Measurements from ENCODE around the gene LCE7A. TPM values are rescaled to one million over a fixed set of nuclear protein-coding genes. Genes with fewer than 3 reads are reported as not detected.

The LCE7A gene
- total RNA-seq, 2 experiments from 2014 or later: not detected

DNA sequence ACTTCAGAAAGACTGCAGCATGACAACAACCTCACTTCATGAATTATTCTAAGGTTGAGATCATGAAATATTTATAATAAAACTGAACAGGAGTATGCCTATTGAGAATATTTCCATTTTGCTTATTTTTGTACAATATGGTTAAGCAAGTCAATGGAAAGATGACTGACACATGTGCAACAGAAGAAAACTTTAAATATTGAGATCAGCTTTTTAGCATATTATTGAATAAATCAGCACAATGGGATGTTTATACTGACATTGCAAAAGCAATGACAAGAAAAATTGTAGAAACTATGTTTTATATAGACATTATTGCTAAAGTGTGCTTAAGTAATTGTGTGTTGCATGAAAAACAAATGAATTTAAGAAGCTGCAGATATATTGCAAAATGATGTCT is 4.6 kb downstream of the LCE7A start:
- Mint-ChIP-seq H3K27ac (no peak overlapping the region), H3K4me1 (ENCODE audit: low read depth) (no peaks in the 10 kb centered on the region), H3K4me3 (no peak overlapping the region), H3K9me3 (no peaks in the 10 kb centered on the region), H3K36me3 (ENCODE audit: low read depth) (no peaks in the 10 kb centered on the region), H3K27me3 (ENCODE audit: low read depth) (no peaks in the 10 kb centered on the region)
- CTCF ChIA-PET: interaction anchor here (0.7 kb wide), 1 partner anchor 11 kb away, joined by 3 read pairs; no protein-coding TSS in a partner anchor
- DNase-seq: no peak
- intact Hi-C loops (cut with micrococcal nuclease): loop anchor here (10.0 kb wide), 1 partner anchor 330 kb away; no protein-coding TSS in a partner anchor

DNA sequence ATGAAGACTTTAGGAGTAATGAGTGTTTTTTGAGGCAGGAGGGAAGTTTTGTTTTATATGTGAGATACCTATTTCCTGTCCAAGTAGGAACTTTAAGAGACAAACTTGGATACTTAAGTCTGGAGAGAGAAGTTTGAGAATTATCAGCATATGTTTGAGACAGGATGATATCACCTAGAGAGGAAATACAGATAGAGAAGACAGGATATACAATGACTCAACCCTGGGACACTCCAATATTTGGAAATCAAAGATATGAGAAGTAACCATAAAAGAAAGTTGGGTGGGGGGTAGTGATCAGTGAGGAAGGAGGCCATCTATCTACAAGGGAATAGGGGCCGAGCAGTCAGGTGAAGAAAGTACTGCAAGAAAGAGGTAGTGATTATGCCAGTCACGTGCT is 6.5 kb downstream of the LCE7A start:
- Mint-ChIP-seq H3K4me3 (no peak overlapping the region), H3K4me1 (ENCODE audit: low read depth) (no peaks in the 10 kb centered on the region), H3K36me3 (ENCODE audit: low read depth) (no peaks in the 10 kb centered on the region), H3K9me3 (no peaks in the 10 kb centered on the region), H3K27ac (no peak overlapping the region), H3K27me3 (ENCODE audit: low read depth) (no peaks in the 10 kb centered on the region)
- CTCF ChIA-PET: no interaction called here
- intact Hi-C loops (cut with micrococcal nuclease): loop anchor here (10.0 kb wide), 1 partner anchor 328 kb away; no protein-coding TSS in a partner anchor
- no peak for DNase-seq

DNA sequence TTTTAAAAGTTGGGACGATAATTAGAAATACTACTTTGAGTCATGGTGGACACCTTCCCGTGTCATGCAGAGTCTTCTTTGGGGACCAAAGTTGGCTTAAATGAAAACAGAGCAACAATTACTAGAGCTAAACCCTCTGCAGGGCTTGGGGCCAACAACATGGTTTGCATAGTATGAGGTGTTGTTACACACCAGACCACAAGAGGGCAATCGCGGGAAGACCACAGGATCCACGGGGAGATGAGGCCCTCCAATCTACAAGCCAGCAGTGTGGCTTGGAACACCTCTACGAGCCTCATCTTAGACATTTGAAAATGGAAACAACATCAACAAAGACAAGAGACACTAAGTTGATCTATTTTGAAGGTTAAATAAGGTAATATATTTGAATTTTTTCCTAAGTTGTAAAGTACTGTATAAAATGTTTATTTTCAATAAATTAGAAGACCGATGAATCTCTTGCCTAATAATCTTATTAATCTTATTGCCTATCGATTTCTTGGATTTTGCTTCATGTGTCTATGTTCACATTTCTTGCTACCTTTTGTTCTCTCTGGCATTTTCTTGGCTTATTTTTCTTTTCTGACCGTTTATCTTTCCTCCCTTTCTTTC is 10.1 kb downstream of the LCE7A start:
- H3K27me3 Mint-ChIP-seq (ENCODE audit: low read depth): peaks cover 3% of the 10 kb centered on the region
- no peak overlapping the region for H3K4me3 Mint-ChIP-seq
- CTCF ChIA-PET: interaction anchor here (0.7 to 1.6 kb wide), 9 partner anchors 9 to 420 kb away, joined by 3 to 7 read pairs (median 3); no protein-coding TSS in a partner anchor
- no peak overlapping the region for H3K27ac Mint-ChIP-seq
- no peaks in the 10 kb centered on the region for H3K36me3 Mint-ChIP-seq (ENCODE audit: low read depth)
- peak; percentile 79 for DNase-seq
- H3K4me1 Mint-ChIP-seq (ENCODE audit: low read depth): no peaks in the 10 kb centered on the region
- H3K9me3 Mint-ChIP-seq: no peaks in the 10 kb centered on the region
- intact Hi-C loops (cut with micrococcal nuclease): loop anchor here (1.0 to 10.0 kb wide), 5 partner anchors 56 to 407 kb away; no protein-coding TSS in a partner anchor

DNA sequence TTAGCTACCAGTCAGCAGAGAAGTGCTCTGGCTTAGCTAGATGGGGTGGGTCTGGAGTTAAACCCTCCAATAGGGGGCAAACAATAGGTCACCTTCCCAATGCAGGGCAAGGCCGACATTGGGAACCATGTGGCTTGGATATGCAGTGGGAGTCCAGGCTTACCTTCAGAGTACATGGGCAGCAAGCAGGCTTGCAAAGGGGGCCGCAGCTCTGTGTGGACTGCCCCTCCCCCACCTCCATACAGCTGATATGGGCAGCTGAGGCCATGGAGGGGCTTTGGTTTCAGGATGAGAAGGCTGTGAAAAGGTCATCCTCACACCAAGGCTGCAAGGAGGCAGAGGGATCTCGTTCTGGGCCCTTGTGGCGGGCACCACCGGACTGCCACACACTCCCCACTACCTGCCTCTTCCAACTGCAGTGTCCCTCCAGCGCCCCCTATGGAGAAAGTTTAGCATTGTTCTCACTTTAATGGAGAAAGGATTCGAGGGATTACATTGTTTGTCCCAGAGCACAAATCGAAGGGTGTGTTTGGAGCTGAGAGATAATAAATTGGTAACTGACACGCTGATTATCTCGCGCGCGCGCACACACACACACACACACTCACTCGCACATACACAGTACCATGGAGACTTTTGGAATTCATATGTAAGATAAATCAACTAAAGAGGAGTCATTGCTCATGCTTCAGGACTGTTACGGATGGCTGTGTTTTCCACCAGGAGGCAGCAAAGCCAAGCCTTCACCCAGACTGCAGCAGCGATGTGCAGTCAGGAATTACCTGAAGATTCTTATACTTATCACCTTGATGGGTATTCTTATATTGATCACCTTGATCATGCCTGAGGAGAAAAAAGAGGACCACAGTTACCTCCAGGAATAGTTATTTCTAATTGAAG is 11.3 kb downstream of the LCE7A start:
- no peak overlapping the region for H3K4me3 Mint-ChIP-seq
- no peaks in the 10 kb centered on the region for H3K9me3 Mint-ChIP-seq
- DNase-seq: peak; percentile 14
- intact Hi-C loops (cut with micrococcal nuclease): no loop called here
- peaks cover 3% of the 10 kb centered on the region for H3K27me3 Mint-ChIP-seq (ENCODE audit: low read depth)
- no peaks in the 10 kb centered on the region for H3K36me3 Mint-ChIP-seq (ENCODE audit: low read depth)
- CTCF ChIA-PET: interaction anchor here (0.6 to 1.6 kb wide), 11 partner anchors 8 to 419 kb away, joined by 3 to 7 read pairs (median 3); no protein-coding TSS in a partner anchor
- H3K27ac Mint-ChIP-seq: no peak overlapping the region
- no peaks in the 10 kb centered on the region for H3K4me1 Mint-ChIP-seq (ENCODE audit: low read depth)

GRCh38 chr1:152871731-152872126 is 11.9 kb downstream of the LCE7A start:
- H3K9me3 Mint-ChIP-seq: no peaks in the 10 kb centered on the region
- no peak overlapping the region for H3K4me3 Mint-ChIP-seq
- no peak overlapping the region for H3K27ac Mint-ChIP-seq
- DNase-seq: no peak
- H3K36me3 Mint-ChIP-seq (ENCODE audit: low read depth): no peaks in the 10 kb centered on the region
- CTCF ChIA-PET: interaction anchor here (1.2 to 1.6 kb wide), 2 partner anchors 7 to 352 kb away, joined by 3 to 6 read pairs; no protein-coding TSS in a partner anchor
- intact Hi-C loops (cut with micrococcal nuclease): no loop called here
- H3K4me1 Mint-ChIP-seq (ENCODE audit: low read depth): no peaks in the 10 kb centered on the region
- H3K27me3 Mint-ChIP-seq (ENCODE audit: low read depth): peaks cover 3% of the 10 kb centered on the region

GRCh38 chr1:152873495-152873894 is 13.7 kb downstream of the LCE7A start:
- Mint-ChIP-seq H3K27me3 (ENCODE audit: low read depth) (peaks cover 8% of the 10 kb centered on the region), H3K27ac (no peak overlapping the region), H3K4me1 (ENCODE audit: low read depth) (no peaks in the 10 kb centered on the region), H3K4me3 (no peak overlapping the region), H3K36me3 (ENCODE audit: low read depth) (no peaks in the 10 kb centered on the region), H3K9me3 (no peaks in the 10 kb centered on the region)
- intact Hi-C loops (cut with micrococcal nuclease): no loop called here
- CTCF ChIA-PET: no interaction called here
- no peak for DNase-seq

DNA sequence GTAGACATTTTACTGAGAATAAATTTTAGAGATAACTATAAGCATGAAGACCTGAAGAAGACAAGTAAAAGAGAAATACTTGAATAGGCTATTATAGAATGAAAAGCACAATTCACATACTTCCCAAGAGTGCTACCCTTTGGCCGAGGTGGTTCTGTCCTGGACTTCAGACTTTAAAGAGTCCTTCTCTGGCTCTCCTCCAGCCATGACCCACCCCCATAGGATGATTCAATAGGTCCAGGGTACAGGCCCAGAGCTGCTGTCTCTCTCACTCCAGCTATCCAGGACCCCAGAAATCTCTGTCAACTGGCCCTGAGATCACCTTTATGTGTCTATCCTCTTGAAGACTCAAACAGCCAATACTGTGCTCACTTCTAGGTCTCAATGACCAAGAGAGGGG is 17.0 kb downstream of the LCE7A start:
- no peaks in the 10 kb centered on the region for H3K36me3 Mint-ChIP-seq (ENCODE audit: low read depth)
- no peak for DNase-seq
- no peaks in the 10 kb centered on the region for H3K9me3 Mint-ChIP-seq
- H3K27ac Mint-ChIP-seq: no peak overlapping the region
- CTCF ChIA-PET: no interaction called here
- H3K4me1 Mint-ChIP-seq (ENCODE audit: low read depth): no peaks in the 10 kb centered on the region
- no peak overlapping the region for H3K4me3 Mint-ChIP-seq
- peaks cover 14% of the 10 kb centered on the region for H3K27me3 Mint-ChIP-seq (ENCODE audit: low read depth)
- intact Hi-C loops (cut with micrococcal nuclease): no loop called here

- no peaks in the 10 kb centered on the region for H3K36me3 Mint-ChIP-seq (ENCODE audit: low read depth)
- H3K4me1 Mint-ChIP-seq (ENCODE audit: low read depth): no peaks in the 10 kb centered on the region
- H3K9me3 Mint-ChIP-seq: no peaks in the 10 kb centered on the region
- peaks cover 11% of the 10 kb centered on the region for H3K27me3 Mint-ChIP-seq (ENCODE audit: low read depth)
- CTCF ChIA-PET: interaction anchor here (0.7 kb wide), 2 partner anchors 315 to 343 kb away, joined by 4 read pairs; no protein-coding TSS in a partner anchor
- intact Hi-C loops (cut with micrococcal nuclease): no loop called here
- DNase-seq: peak; percentile 49
- H3K27ac Mint-ChIP-seq: no peak within 1 kb of the TSS
- no peak within 1 kb of the TSS for H3K4me3 Mint-ChIP-seq
Measured at GRCh38 chr1:152878042-152878441, 18.2 kb downstream of the LCE7A start, which contains the start of gene SMCP. SMCP (plus strand) TSS chr1:152878322; CDS start chr1:152884423, 6,101 bp downstream.

GRCh38 chr1:152879559-152880198 is 19.9 kb downstream of the LCE7A start:
- CTCF ChIA-PET: no interaction called here
- intact Hi-C loops (cut with micrococcal nuclease): no loop called here
- Mint-ChIP-seq H3K9me3 (no peaks in the 10 kb centered on the region), H3K36me3 (ENCODE audit: low read depth) (no peaks in the 10 kb centered on the region), H3K4me1 (ENCODE audit: low read depth) (no peaks in the 10 kb centered on the region), H3K27me3 (ENCODE audit: low read depth) (peaks cover 11% of the 10 kb centered on the region), H3K27ac (no peak overlapping the region), H3K4me3 (no peak overlapping the region)
- no peak for DNase-seq

DNA sequence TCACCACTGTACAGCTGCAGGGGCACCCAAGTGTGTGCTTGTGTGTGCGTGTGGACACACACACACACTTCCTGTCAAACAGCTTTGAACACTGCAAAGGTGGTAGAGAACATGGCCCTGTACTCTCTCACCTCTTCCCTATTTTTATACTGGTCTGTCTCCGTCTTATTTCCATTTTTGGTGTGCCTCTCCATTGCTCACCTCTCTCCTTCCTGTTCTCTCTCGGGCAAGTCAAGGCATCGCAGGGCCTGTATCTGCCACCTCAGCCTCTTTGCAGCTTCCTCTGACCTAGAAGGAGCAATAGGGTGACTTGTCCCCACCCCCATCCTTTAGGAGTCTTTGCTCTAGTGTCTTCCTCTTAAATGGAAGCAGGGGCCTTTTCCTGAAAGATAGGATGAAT is 20.5 kb downstream of the LCE7A start:
- Mint-ChIP-seq H3K4me3 (no peak overlapping the region), H3K9me3 (no peaks in the 10 kb centered on the region), H3K27ac (no peak overlapping the region), H3K27me3 (ENCODE audit: low read depth) (peaks cover 11% of the 10 kb centered on the region), H3K4me1 (ENCODE audit: low read depth) (no peaks in the 10 kb centered on the region), H3K36me3 (ENCODE audit: low read depth) (no peaks in the 10 kb centered on the region)
- intact Hi-C loops (cut with micrococcal nuclease): no loop called here
- CTCF ChIA-PET: no interaction called here
- DNase-seq: no peak

- H3K4me3 Mint-ChIP-seq: no peak overlapping the region
- DNase-seq: no peak
- CTCF ChIA-PET: no interaction called here
- intact Hi-C loops (cut with micrococcal nuclease): no loop called here
- peaks cover 11% of the 10 kb centered on the region for H3K27me3 Mint-ChIP-seq (ENCODE audit: low read depth)
- no peaks in the 10 kb centered on the region for H3K36me3 Mint-ChIP-seq (ENCODE audit: low read depth)
- H3K27ac Mint-ChIP-seq: no peak overlapping the region
- H3K9me3 Mint-ChIP-seq: no peaks in the 10 kb centered on the region
- no peaks in the 10 kb centered on the region for H3K4me1 Mint-ChIP-seq (ENCODE audit: low read depth)
Measured at GRCh38 chr1:152880907-152881306, 21.1 kb downstream of the LCE7A start.

- no peaks in the 10 kb centered on the region for H3K4me1 Mint-ChIP-seq (ENCODE audit: low read depth)
- intact Hi-C loops (cut with micrococcal nuclease): no loop called here
- no peaks in the 10 kb centered on the region for H3K36me3 Mint-ChIP-seq (ENCODE audit: low read depth)
- DNase-seq: no peak
- CTCF ChIA-PET: no interaction called here
- peaks cover 5% of the 10 kb centered on the region for H3K27me3 Mint-ChIP-seq (ENCODE audit: low read depth)
- H3K27ac Mint-ChIP-seq: no peak overlapping the region
- H3K9me3 Mint-ChIP-seq: no peaks in the 10 kb centered on the region
- H3K4me3 Mint-ChIP-seq: no peak overlapping the region
Measured at GRCh38 chr1:152884085-152884484, 24.3 kb downstream of the LCE7A start.

All from activated naive CD4-positive, alpha-beta T cell treated with anti-CD3 and anti-CD28 coated beads for 36 hours (primary cell).